ENCODE measurements around the gene CGB1. TPM values are rescaled to one million over a fixed set of nuclear protein-coding genes. Genes with fewer than 3 reads are reported as not detected.

CGB1 gene
- total and polyA plus RNA-seq, 9 of the 15 experiments (the other 6 are each of a cell fraction or from before 2014, with no cell fraction given) = not detected

DNA sequence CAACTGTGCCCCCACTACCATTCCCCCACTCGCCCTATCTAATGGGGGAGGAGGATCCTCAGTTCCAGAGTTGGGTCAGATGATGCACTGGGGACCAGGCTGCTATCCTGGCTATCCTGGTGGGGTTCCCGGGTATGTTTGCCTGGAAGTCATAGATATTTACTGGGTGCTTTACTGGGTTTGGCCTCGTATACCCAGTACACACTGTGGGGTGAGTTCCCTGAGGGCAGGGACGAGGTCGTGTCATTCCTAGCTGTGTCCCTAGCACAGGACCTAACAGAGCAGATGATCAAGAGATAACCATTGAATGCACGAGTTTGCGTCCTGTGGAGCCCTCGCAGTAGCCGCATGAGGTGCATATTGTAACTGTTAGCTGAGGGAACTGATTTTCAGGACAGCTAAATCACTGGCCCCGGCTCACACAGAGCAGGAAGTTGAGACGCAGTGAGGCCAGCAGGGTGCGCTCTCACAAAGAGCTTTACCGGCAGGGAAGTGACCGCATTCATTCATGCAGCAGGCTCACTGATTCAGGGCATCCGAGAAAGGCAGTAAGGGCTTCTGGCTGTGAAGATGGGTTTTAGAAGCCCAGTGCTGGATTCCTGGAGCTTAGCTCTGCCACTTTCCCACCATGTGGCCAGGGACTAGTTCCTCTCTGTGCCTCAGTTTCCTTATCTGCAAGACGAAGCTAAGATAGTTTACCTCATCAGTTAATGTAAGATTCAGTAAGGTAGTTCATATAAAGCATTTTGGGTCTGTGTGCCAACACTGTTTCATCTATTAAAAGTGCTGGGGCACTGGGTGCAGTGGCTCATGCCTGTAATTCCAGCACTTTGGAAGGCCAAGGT lies 37.0 kb downstream of the CGB1 start (continued):
- TF ChIP-seq ETV5 (CRISPR knock-in tag; IDR thresholded peaks at IDR 0.05; ENCODE audit: low read depth) = 0 out of 2 replicates have a peak, but pooled peaks have one; percentile 58
- TF ChIP-seq ZFP1 (CRISPR knock-in tag; IDR thresholded peaks at IDR 0.05) = no peak
- peak; percentile 69; the same call in 1 of the 2 replicates for TF ChIP-seq PHF21A (IDR thresholded peaks at IDR 0.05; ENCODE audit: borderline replicate concordance, low read depth)
- 0 out of 4 replicates have a peak, but pooled peaks of 1 of the 2 experiments have one; percentile 41 for TF ChIP-seq TEAD1 (CRISPR knock-in tag; IDR thresholded peaks at IDR 0.05)
- TF ChIP-seq KDM4B (IDR thresholded peaks at IDR 0.05; ENCODE audit: borderline replicate concordance in 2 of 2, low read depth in 1 of 2) = no peak
- TF ChIP-seq ZNF764 (CRISPR knock-in tag; IDR thresholded peaks at IDR 0.05; ENCODE audit: low read depth) = no peak
- TF ChIP-seq, protein P1, sequence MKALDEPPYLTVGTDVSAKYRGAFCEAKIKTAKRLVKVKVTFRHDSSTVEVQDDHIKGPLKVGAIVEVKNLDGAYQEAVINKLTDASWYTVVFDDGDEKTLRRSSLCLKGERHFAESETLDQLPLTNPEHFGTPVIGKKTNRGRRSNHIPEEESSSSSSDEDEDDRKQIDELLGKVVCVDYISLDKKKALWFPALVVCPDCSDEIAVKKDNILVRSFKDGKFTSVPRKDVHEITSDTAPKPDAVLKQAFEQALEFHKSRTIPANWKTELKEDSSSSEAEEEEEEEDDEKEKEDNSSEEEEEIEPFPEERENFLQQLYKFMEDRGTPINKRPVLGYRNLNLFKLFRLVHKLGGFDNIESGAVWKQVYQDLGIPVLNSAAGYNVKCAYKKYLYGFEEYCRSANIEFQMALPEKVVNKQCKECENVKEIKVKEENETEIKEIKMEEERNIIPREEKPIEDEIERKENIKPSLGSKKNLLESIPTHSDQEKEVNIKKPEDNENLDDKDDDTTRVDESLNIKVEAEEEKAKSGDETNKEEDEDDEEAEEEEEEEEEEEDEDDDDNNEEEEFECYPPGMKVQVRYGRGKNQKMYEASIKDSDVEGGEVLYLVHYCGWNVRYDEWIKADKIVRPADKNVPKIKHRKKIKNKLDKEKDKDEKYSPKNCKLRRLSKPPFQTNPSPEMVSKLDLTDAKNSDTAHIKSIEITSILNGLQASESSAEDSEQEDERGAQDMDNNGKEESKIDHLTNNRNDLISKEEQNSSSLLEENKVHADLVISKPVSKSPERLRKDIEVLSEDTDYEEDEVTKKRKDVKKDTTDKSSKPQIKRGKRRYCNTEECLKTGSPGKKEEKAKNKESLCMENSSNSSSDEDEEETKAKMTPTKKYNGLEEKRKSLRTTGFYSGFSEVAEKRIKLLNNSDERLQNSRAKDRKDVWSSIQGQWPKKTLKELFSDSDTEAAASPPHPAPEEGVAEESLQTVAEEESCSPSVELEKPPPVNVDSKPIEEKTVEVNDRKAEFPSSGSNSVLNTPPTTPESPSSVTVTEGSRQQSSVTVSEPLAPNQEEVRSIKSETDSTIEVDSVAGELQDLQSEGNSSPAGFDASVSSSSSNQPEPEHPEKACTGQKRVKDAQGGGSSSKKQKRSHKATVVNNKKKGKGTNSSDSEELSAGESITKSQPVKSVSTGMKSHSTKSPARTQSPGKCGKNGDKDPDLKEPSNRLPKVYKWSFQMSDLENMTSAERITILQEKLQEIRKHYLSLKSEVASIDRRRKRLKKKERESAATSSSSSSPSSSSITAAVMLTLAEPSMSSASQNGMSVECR (CRISPR knock-in tag; IDR thresholded peaks at IDR 0.05) = no peak
- TF ChIP-seq, protein P2, sequence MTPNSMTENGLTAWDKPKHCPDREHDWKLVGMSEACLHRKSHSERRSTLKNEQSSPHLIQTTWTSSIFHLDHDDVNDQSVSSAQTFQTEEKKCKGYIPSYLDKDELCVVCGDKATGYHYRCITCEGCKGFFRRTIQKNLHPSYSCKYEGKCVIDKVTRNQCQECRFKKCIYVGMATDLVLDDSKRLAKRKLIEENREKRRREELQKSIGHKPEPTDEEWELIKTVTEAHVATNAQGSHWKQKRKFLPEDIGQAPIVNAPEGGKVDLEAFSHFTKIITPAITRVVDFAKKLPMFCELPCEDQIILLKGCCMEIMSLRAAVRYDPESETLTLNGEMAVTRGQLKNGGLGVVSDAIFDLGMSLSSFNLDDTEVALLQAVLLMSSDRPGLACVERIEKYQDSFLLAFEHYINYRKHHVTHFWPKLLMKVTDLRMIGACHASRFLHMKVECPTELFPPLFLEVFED (CRISPR knock-in tag; conservative IDR thresholded peaks at IDR 0.05) = no peak
- no peak for TF ChIP-seq CBX5 (IDR thresholded peaks at IDR 0.05; ENCODE audit: borderline replicate concordance, low read depth)
- no peak for TF ChIP-seq FOXM1 (IDR thresholded peaks at IDR 0.05; ENCODE audit: low read depth)
- TF ChIP-seq FOXM1 (CRISPR knock-in tag; IDR thresholded peaks at IDR 0.05; ENCODE audit: low read depth) = no peak
- TF ChIP-seq, protein P3, sequence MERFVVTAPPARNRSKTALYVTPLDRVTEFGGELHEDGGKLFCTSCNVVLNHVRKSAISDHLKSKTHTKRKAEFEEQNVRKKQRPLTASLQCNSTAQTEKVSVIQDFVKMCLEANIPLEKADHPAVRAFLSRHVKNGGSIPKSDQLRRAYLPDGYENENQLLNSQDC (CRISPR knock-in tag; IDR thresholded peaks at IDR 0.05) = no peak
- TF ChIP-seq NR2F6 (CRISPR knock-in tag; IDR thresholded peaks at IDR 0.05) = no peak
- TF ChIP-seq NFYB (IDR thresholded peaks at IDR 0.05; ENCODE audit: extremely low read depth, insufficient read length) = no peak
- no peak for TF ChIP-seq DMBX1 (CRISPR knock-in tag; IDR thresholded peaks at IDR 0.05; ENCODE audit: borderline replicate concordance)
- TF ChIP-seq HNRNPLL (IDR thresholded peaks at IDR 0.05; ENCODE audit: low read depth, low read length, poor library complexity, severe bottlenecking) = no peak
- no peak for TF ChIP-seq ESRRA (IDR thresholded peaks at IDR 0.05; ENCODE audit: borderline replicate concordance, low read depth)
- no peak for TF ChIP-seq HSF4 (CRISPR knock-in tag; IDR thresholded peaks at IDR 0.05; ENCODE audit: borderline replicate concordance)
- TF ChIP-seq ZNF3 (CRISPR knock-in tag; IDR thresholded peaks at IDR 0.05) = no peak
- no peak for TF ChIP-seq ETS2 (tag; IDR thresholded peaks at IDR 0.05; ENCODE audit: borderline replicate concordance, poor library complexity, severe bottlenecking)

Data from K562 (cell line).